ENCODE measurements around the gene LRRK1. TPM values are rescaled to one million over a fixed set of nuclear protein-coding genes. Genes with fewer than 3 reads are reported as not detected.
A peak's percentile ranks its signal among the peaks of the same experiment; 100 is the strongest.

LRRK1 gene
- polyA plus RNA-seq, 2 of the 4 experiments (the other 2 are of a cell fraction): 12.2 to 17.7 TPM

DNA sequence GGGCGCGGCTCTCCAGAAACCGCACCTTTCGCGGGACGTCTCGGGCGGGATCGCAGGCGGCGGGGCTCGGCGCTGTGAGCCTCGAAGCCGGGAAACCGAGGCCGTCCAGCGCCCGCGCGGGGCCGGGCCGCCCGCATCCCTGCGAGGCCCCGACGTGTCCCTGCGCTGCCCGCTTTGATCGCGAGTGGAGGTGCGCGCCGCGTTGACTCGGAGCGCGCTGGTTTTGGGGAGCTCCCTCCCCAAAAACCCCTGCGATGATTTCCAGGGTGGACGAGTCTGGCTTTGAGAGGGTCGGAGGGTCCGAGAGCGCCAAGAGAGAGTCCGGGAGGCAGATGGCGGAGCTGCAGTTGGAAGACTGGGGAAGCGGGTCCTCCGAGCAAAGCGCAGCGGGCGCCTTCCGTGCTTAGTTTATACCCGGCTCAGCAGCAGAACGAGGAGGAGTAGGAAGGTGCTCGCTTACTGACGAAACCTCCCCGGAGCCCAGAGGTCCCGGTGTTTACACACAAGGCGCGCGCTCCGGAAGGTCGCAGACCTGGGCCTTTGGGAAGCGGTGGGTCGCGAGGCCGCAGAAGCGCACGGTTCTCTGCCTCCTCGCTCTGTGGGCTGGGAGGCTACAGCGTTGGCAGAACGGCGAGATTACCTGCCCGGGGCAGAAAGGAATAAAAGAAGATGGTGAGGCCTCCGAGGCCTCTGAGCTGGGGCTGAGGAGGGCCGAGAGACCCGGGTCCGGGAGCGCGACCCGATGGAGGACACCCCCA is 38.8 kb upstream of the LRRK1 start:
- 87% methylated on average over 80 of the region's 80 CpGs for WGBS (ENCODE audit: missing lambda C conversion rate)
- ChIA-PET CTCF (interaction anchor here (0.6 to 6.7 kb wide), 6 partner anchors 9 to 377 kb away, joined by 3 to 74 read pairs (median 8); no protein-coding TSS in a partner anchor), POLR2A (interaction anchor here (0.6 to 1.5 kb wide), 5 partner anchors 8 to 209 kb away, joined by 3 to 6 read pairs (median 3); no protein-coding TSS in a partner anchor)
- FAIRE-seq (no peak), DNase-seq (ENCODE audit: low read depth in 1 of 2, low spot score in 1 of 2) (no peak), ATAC-seq (no peak)
- Histone ChIP-seq H3K9me3 (no peaks in the 10 kb centered on the region), H3K4me3 (peak overlapping the region; percentile 75), H3K4me1 (peaks cover 5% of the 10 kb centered on the region), H3K4me2 (peak overlapping the region; percentile 80), H3K27ac (peak overlapping the region; percentile 84 to 91)
- TF ChIP-seq CEBPB (IDR thresholded peaks at IDR 0.05) (no peak), GATA3 (IDR thresholded peaks at IDR 0.05; ENCODE audit: borderline replicate concordance) (no peak), RNF2 (IDR thresholded peaks at IDR 0.05; ENCODE audit: borderline replicate concordance, low read depth) (no peak), HES2 (IDR thresholded peaks at IDR 0.05) (no peak), HOXB5 (CRISPR knock-in tag; IDR thresholded peaks at IDR 0.05) (no peak), PHF8 (IDR thresholded peaks at IDR 0.05; ENCODE audit: borderline replicate concordance, low read depth) (0 out of 2 replicates have a peak, but pooled peaks have one; percentile 3)

DNA sequence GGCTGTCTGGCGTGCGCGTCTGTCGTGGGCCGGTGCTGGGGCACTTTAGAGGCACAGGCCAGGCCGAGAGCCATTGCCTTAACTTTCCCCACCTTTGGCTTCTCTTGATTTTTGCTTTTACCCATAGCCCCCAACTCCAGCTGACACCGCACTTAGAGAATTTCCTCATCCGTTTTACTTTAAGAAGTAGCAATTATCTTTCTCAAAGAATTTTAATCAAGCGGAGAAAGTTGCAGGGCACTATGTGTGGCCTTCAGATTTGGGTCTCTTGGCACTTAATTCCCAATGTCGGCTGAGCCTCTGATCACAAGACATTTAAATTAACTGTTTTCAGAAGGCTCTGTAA is 38.3 kb upstream of the LRRK1 start:
- ChIA-PET CTCF (interaction anchor here (1.0 to 2.9 kb wide), 4 partner anchors 9 to 127 kb away, joined by 3 to 10 read pairs (median 5); no protein-coding TSS in a partner anchor), POLR2A (no interaction called here)
- 96% methylated on average over 10 of the region's 10 CpGs for WGBS (ENCODE audit: missing lambda C conversion rate)
- FAIRE-seq: no peak
- DNase-seq (ENCODE audit: low read depth in 1 of 2, low spot score in 1 of 2): no peak
- Histone ChIP-seq H3K4me3 (no peak overlapping the region), H3K9me3 (no peaks in the 10 kb centered on the region), H3K27ac (no peak overlapping the region), H3K4me1 (peaks cover 5% of the 10 kb centered on the region), H3K4me2 (no peak overlapping the region)
- no peak for ATAC-seq
- no peak for TF ChIP-seq NFE2L2 (conservative IDR thresholded peaks at IDR 0.05; ENCODE audit: low read length)

DNA sequence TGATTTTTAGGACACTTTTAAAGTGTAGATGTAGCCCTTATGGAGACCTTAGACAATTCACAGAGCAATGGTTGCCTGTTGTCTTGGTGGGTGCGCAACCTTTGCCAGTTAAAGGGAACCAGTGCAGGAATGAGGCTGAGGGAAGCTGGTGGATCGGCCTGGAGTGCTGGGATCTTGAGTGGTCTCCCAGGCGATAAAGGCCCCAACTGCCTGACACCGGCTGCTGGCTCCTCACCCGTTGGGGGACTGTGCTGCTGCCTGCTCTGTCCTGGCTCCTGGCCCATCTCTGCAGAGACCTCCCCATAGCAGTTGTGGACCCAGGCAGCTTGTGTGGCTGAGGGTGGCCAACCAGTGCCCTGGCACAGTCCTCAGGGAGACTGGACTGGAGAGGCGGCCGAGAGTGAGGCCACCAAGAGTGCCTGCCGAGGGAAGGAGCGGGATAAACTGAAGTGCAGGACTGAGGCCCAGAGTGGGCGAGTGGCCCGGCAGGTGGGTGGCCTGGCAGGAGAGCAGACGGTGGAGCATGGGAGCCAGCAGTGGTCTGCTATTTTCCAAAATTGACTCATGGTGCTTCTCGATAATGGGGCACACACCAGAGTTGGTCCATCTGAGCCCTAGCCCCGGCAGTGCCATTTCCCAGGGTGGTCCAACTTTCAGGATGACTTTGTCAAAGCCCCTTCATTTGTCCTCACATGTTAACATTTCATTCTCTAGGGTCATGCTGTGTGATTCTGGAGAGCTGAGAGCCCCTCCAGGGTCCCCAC is 37.4 kb upstream of the LRRK1 start:
- WGBS (ENCODE audit: missing lambda C conversion rate): 93% methylated on average over 14 of the region's 14 CpGs

More for the DNA sequence above, 37.4 kb upstream of the LRRK1 start:
- TF ChIP-seq ZSCAN20 (CRISPR knock-in tag; IDR thresholded peaks at IDR 0.05) (no peak), ATOH8 (CRISPR knock-in tag; IDR thresholded peaks at IDR 0.05; ENCODE audit: low read depth) (no peak), USF2 (IDR thresholded peaks at IDR 0.05) (no peak), FOSL2 (IDR thresholded peaks at IDR 0.05) (no peak), FOSL2 (CRISPR knock-in tag; IDR thresholded peaks at IDR 0.05) (no peak), POLR2A (IDR thresholded peaks at IDR 0.05; ENCODE audit: low read length) (no peak), ZC3H11A (IDR thresholded peaks at IDR 0.05) (no peak), RAD21 (conservative IDR thresholded peaks at IDR 0.05 in 1 of 2, IDR thresholded peaks at IDR 0.05 in 1 of 2) (no peak), CBX2 (IDR thresholded peaks at IDR 0.05; ENCODE audit: borderline replicate concordance, low read depth) (no peak), RCOR1 (IDR thresholded peaks at IDR 0.05; ENCODE audit: low read depth, low read length) (no peak), JUNB (IDR thresholded peaks at IDR 0.05) (no peak), HEYL (CRISPR knock-in tag; IDR thresholded peaks at IDR 0.05) (no peak), NFE2L2 (conservative IDR thresholded peaks at IDR 0.05; ENCODE audit: low read length) (no peak), CTCF (IDR thresholded peaks at IDR 0.05) (no peak), HOXB13 (CRISPR knock-in tag; IDR thresholded peaks at IDR 0.05; ENCODE audit: low read depth) (no peak), ZFP36 (IDR thresholded peaks at IDR 0.05; ENCODE audit: borderline replicate concordance, partially characterized antibody) (no peak), CEBPB (IDR thresholded peaks at IDR 0.05) (no peak), NPAS2 (CRISPR knock-in tag; IDR thresholded peaks at IDR 0.05; ENCODE audit: borderline replicate concordance) (no peak), EHMT2 (IDR thresholded peaks at IDR 0.05; ENCODE audit: low read depth) (no peak), GATA3 (IDR thresholded peaks at IDR 0.05; ENCODE audit: borderline replicate concordance) (no peak)
- TF ChIP-seq, protein P1, sequence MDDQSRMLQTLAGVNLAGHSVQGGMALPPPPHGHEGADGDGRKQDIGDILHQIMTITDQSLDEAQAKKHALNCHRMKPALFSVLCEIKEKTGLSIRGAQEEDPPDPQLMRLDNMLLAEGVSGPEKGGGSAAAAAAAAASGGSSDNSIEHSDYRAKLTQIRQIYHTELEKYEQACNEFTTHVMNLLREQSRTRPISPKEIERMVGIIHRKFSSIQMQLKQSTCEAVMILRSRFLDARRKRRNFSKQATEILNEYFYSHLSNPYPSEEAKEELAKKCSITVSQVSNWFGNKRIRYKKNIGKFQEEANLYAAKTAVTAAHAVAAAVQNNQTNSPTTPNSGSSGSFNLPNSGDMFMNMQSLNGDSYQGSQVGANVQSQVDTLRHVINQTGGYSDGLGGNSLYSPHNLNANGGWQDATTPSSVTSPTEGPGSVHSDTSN (IDR thresholded peaks at IDR 0.05): no peak
- Histone ChIP-seq H3K4me1 (peaks cover 5% of the 10 kb centered on the region), H3K4me3 (no peak overlapping the region), H3K27ac (no peak overlapping the region), H3K9me3 (no peaks in the 10 kb centered on the region), H3K4me2 (no peak overlapping the region)
- no peak for ATAC-seq
- CTCF ChIA-PET: interaction anchor here (0.9 to 5.1 kb wide), 6 partner anchors 9 to 255 kb away, joined by 3 to 30 read pairs (median 5); no protein-coding TSS in a partner anchor
- FAIRE-seq: no peak
- POLR2A ChIA-PET: no interaction called here
- no peak for DNase-seq (ENCODE audit: low read depth in 1 of 2, low spot score in 1 of 2)

Data from A549 (cell line).